Caco-2 (cell line): Measurements from ENCODE around the gene COTL1. TPM values are rescaled to one million over a fixed set of nuclear protein-coding genes. Genes with fewer than 3 reads are reported as not detected.

Experiments
- BruUV-seq: library from RNA; stranded (reverse); fragments of 400-500 nt; replicated peaks from 2 replicates; lab custom pipeline; 2021; lab: Mats Ljungman, UMichigan
- CTCF ChIA-PET: fragments of 300-600 bp; sonication (Branson Sonifier 250); formaldehyde crosslinking; loops from one replicate; lab custom pipeline; 2022; ENCODE audit warnings: antibody characterized with exemption; lab: Charles Lee
- POLR2A ChIA-PET: fragments of 300-600 bp; sonication (Branson Sonifier 250); formaldehyde crosslinking; loops from one replicate; lab custom pipeline; 2022; ENCODE audit warnings: antibody characterized with exemption; lab: Charles Lee
- DNase-seq, 2 experiments: peaks; one replicate each; pipeline versions ENCODE4 v3.0.0 to v3.0.0-alpha.2; 2020 to 2022
- H3K27me3 ChIP-seq: replicated peaks from 2 replicates; pipeline ENCODE4 v1.6.0; 2011; ENCODE audit warnings: low read length; ENCODE audit not compliant: control insufficient read depth, insufficient read depth
- H3K36me3 ChIP-seq: 2 replicates; pipeline ENCODE4 v1.5.1; 2011; ENCODE audit warnings: low read length; ENCODE audit not compliant: control insufficient read depth, insufficient read depth
- H3K4me1 ChIP-seq: fragments of 250-450 bp; sonication (Bioruptor Pico); 2 replicates; pipeline ENCODE4 v1.5.1; 2020; ENCODE audit warnings: mild to moderate bottlenecking
- H3K4me3 ChIP-seq: 2 replicates; pipeline ENCODE4 v1.5.1; 2011; ENCODE audit warnings: low read depth, mild to moderate bottlenecking, control low read depth, low read length
- H3K9me3 ChIP-seq: fragments of 250-450 bp; sonication (Bioruptor Pico); 2 replicates; pipeline ENCODE4 v1.5.1; 2020; ENCODE audit warnings: mild to moderate bottlenecking, moderate library complexity
- H3K27ac Mint-ChIP-seq: one replicate; pipeline ENCODE4 v1.8.0; 2022; ENCODE audit warnings: mixed read lengths; ENCODE audit not compliant: unreplicated experiment
- H3K27me3 Mint-ChIP-seq: one replicate; pipeline ENCODE4 v1.8.0; 2022; ENCODE audit warnings: mixed read lengths; ENCODE audit not compliant: insufficient read depth, unreplicated experiment
- H3K36me3 Mint-ChIP-seq: one replicate; pipeline ENCODE4 v1.8.0; 2022; ENCODE audit warnings: mild to moderate bottlenecking, mixed read lengths; ENCODE audit not compliant: insufficient read depth, unreplicated experiment
- H3K4me1 Mint-ChIP-seq: one replicate; pipeline ENCODE4 v1.8.0; 2022; ENCODE audit warnings: low read depth, mixed read lengths; ENCODE audit not compliant: unreplicated experiment
- H3K4me3 Mint-ChIP-seq: one replicate; pipeline ENCODE4 v1.8.0; 2022; ENCODE audit warnings: mild to moderate bottlenecking, moderate library complexity, mixed read lengths; ENCODE audit not compliant: unreplicated experiment
- H3K9me3 Mint-ChIP-seq: one replicate; pipeline ENCODE4 v1.8.0; 2022; ENCODE audit warnings: mixed read lengths; ENCODE audit not compliant: unreplicated experiment
- intact Hi-C: fragments of 100-400 bp; cut with micrococcal nuclease; formaldehyde crosslinking; loops from one replicate; pipeline ENCODE4 v1.10.0; 2022; ENCODE audit not compliant: unreplicated experiment
- total RNA-seq: library from RNA; stranded (reverse); gene quantifications from 2 replicates; pipeline ENCODE4 v1.2.3, GENCODE V29; 2022
- TF ChIP-seq, protein P1 (sequence below), 2 experiments: fragments of 200-600 bp in 1 of 2; IDR thresholded peaks; 1 replicate in 1 of 2; 2 replicates in 1 of 2; pipeline versions ENCODE4 v1.5.1 to v1.8.0; 2011 to 2022; ENCODE audit warnings: antibody characterized with exemption in 1 of 2, control low read depth in 1 of 2, inconsistent platforms in 1 of 2, low read depth in 1 of 2, low read length in 1 of 2, mild to moderate bottlenecking in 1 of 2, moderate library complexity in 1 of 2; ENCODE audit not compliant: insufficient read depth in 1 of 2, severe bottlenecking in 1 of 2, unreplicated experiment in 1 of 2

The COTL1 gene
- total RNA-seq, 1 experiment from 2014 or later = 434 TPM

DNA sequence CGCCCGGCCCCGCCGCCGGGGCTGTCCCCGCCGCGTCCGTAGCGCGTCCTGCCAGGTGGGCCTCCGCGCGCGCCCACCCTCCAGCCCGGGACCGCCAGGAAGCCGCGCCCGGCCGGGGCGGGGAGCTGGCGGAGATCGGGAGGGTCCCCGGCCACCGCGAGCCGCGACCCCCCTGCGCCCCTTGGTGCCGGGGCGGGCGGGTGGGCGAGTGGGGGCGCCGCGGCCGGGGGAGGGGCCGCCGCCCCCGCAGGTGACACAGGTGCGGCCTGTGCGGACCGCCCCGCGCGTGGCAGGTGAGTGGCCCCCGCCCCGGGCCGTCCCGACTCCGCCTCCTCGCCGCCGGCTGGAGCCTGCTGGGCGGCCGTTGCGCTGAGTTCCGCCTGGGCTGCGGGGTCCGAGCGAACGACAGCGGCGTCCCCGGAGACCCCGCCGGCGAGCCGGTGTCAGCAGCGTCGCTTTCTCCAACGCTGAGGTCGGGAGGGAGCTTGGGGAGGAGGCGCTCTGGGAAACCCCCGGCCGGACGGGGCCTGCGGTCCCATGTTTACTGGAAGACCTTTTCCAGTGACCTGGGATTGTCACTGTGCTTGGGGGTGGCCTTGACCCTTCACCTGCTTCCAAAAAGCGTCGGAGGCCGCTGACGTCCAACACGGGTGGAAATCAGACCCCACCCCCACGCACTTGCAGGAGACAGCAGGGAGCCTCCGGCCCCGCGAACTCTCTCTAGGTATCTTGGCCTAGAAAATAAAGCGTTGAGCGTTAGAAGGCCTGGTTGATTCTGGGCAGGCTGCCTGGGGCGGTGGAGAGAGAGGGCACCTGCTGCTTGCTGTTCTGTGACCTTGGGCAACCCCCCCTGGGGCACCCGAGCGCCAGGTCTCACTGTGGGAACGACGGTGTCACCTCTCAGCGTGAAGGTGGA, 31.0 kb upstream of the COTL1 start:
- peaks cover 2% of the 10 kb centered on the region for H3K36me3 ChIP-seq
- Mint-ChIP-seq H3K4me1 (peaks cover 12% of the 10 kb centered on the region), H3K27me3 (peaks cover 5% of the 10 kb centered on the region), H3K9me3 (no peaks in the 10 kb centered on the region), H3K4me3 (peak overlapping the region; percentile 75), H3K36me3 (peaks cover 33% of the 10 kb centered on the region), H3K27ac (peak overlapping the region; percentile 51)
- peak overlapping the region; percentile 95 for H3K4me3 ChIP-seq
- no peaks in the 10 kb centered on the region for H3K9me3 ChIP-seq
- TF ChIP-seq, protein P1, sequence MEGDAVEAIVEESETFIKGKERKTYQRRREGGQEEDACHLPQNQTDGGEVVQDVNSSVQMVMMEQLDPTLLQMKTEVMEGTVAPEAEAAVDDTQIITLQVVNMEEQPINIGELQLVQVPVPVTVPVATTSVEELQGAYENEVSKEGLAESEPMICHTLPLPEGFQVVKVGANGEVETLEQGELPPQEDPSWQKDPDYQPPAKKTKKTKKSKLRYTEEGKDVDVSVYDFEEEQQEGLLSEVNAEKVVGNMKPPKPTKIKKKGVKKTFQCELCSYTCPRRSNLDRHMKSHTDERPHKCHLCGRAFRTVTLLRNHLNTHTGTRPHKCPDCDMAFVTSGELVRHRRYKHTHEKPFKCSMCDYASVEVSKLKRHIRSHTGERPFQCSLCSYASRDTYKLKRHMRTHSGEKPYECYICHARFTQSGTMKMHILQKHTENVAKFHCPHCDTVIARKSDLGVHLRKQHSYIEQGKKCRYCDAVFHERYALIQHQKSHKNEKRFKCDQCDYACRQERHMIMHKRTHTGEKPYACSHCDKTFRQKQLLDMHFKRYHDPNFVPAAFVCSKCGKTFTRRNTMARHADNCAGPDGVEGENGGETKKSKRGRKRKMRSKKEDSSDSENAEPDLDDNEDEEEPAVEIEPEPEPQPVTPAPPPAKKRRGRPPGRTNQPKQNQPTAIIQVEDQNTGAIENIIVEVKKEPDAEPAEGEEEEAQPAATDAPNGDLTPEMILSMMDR (IDR thresholded peaks at IDR 0.05; ENCODE audit: insufficient read depth in 1 of 2, low read depth in 1 of 2, low read length in 1 of 2, severe bottlenecking in 1 of 2, unreplicated experiment in 1 of 2) = no peak
- H3K4me1 ChIP-seq = peaks cover 14% of the 10 kb centered on the region; the same call in 1 of the 2 replicates
- intact Hi-C loops = no loop called here
- DNase-seq = peak in 1 of 2 experiments; percentile 78
- no TSS peak for BruUV-seq
- ChIA-PET CTCF (interaction anchor here (0.9 to 1.7 kb wide), 3 partner anchors 23 to 77 kb away, joined by 3 to 10 read pairs (median 5); no protein-coding TSS in a partner anchor), POLR2A (interaction anchor here (0.6 to 1.7 kb wide), 3 partner anchors 28 to 281 kb away, joined by 4 to 7 read pairs (median 5); partner anchors contain the start of gene ATP2C2)
- H3K27me3 ChIP-seq = no peaks in the 10 kb centered on the region

DNA sequence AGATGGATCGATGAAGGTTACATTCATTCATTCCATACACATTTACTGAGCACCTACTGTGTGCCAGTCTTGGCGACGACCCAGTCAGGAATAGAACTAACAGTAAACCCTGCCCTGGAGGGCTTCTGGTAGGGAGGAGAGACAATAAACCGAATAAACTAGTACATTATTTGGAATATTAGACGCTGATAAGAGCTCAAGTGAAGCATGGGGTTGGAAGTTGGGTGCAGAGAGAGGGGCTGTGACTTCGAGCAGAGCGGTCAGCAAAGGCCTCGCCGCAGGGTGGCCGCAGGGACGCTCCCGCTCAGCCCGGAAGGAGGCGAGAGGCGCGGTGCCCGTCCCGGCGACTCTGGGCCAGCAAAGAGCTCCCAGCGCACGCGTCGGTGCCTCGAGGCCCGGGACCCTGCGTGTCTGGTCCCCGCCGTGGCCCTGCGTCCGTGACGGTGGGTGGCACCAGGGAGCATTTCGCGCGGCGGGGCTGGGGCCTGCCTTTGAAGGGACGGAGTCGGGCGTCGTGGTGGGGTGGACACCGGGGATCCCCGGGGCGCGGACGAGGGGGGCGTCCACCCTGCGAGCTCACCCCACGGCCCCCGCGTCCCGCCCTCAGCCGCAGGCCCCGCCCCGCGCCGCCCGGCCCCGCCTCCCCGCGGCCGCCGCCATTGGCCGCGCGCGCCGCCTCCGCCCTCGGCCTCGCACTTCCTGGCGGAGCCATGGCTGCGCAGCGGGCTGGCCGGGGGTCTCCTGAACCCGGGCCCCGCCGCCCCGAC, 30.1 kb upstream of the COTL1 start, which contains the start of gene KLHL36:
KLHL36 (plus strand) TSS at position 684 of the 767 bp plus-strand sequence. CDS start 2,357 bp downstream, outside the sequence.
- Mint-ChIP-seq H3K36me3 (peaks cover 28% of the 10 kb centered on the region), H3K27ac (peak within 1 kb of the TSS; percentile 88), H3K4me3 (peak within 1 kb of the TSS; percentile 87), H3K27me3 (peaks cover 6% of the 10 kb centered on the region), H3K4me1 (peaks cover 12% of the 10 kb centered on the region), H3K9me3 (no peaks in the 10 kb centered on the region)
- DNase-seq = peak; percentile 55 to 78
- Histone ChIP-seq H3K4me1 (peaks cover 14% of the 10 kb centered on the region; the same call in 1 of the 2 replicates), H3K9me3 (no peaks in the 10 kb centered on the region), H3K27me3 (no peaks in the 10 kb centered on the region), H3K4me3 (peak within 1 kb of the TSS; percentile 95), H3K36me3 (peaks cover 2% of the 10 kb centered on the region)
- POLR2A ChIA-PET = interaction anchor here (1.7 kb wide), 1 partner anchor 78 kb away, joined by 5 read pairs; no protein-coding TSS in a partner anchor
- CTCF ChIA-PET = interaction anchor here (0.5 to 1.7 kb wide), 4 partner anchors 24 to 78 kb away, joined by 3 to 10 read pairs (median 6); no protein-coding TSS in a partner anchor
- TF ChIP-seq, protein P1 (IDR thresholded peaks at IDR 0.05; ENCODE audit: insufficient read depth in 1 of 2, low read depth in 1 of 2, low read length in 1 of 2, severe bottlenecking in 1 of 2, unreplicated experiment in 1 of 2) = no peak
- intact Hi-C loops = no loop called here
- no TSS peak for BruUV-seq

DNA sequence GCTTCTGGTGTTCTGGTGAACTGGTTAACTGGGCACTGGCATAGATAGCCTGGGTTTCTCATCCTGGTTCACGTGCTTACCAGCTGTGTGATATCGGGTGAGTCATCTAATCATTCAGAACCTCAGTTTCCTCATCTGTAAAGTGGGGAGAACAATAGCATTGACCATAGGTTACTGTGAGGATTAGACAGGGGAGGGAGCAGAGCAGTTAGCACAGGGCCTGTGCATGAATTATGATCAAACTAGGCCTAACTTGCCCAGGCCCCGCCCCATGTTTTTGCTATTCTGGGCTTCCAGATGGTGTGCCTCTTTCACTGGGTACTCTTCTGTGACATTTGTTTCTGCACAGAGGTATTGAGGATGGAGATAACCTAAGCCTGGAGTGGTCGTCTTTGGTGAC, 25.8 kb upstream of the COTL1 start:
- no peak for DNase-seq
- intact Hi-C loops = no loop called here
- Mint-ChIP-seq H3K27ac (no peak overlapping the region), H3K4me1 (peaks cover 5% of the 10 kb centered on the region), H3K4me3 (no peak overlapping the region), H3K36me3 (peaks cover 8% of the 10 kb centered on the region), H3K27me3 (peaks cover 6% of the 10 kb centered on the region), H3K9me3 (no peaks in the 10 kb centered on the region)
- TF ChIP-seq, protein P1 (IDR thresholded peaks at IDR 0.05; ENCODE audit: insufficient read depth in 1 of 2, low read depth in 1 of 2, low read length in 1 of 2, severe bottlenecking in 1 of 2, unreplicated experiment in 1 of 2) = no peak
- no peaks in the 10 kb centered on the region for H3K4me1 ChIP-seq
- H3K36me3 ChIP-seq = no peaks in the 10 kb centered on the region
- no peak overlapping the region for H3K4me3 ChIP-seq
- ChIA-PET CTCF (no interaction called here), POLR2A (no interaction called here)
- H3K27me3 ChIP-seq = no peaks in the 10 kb centered on the region
- BruUV-seq = no TSS peak
- no peaks in the 10 kb centered on the region for H3K9me3 ChIP-seq
